Fibroblast of peridontal ligament (primary cell): Measurements from ENCODE around the gene ARHGAP19.
A peak's percentile ranks its signal among the peaks of the same experiment; 100 is the strongest.

Experiments
- DNase-seq: peaks from one replicate; pipeline ENCODE4 v3.0.0-alpha.2; 2010; ENCODE audit errors: extremely low read depth

The ARHGAP19 gene

DNA sequence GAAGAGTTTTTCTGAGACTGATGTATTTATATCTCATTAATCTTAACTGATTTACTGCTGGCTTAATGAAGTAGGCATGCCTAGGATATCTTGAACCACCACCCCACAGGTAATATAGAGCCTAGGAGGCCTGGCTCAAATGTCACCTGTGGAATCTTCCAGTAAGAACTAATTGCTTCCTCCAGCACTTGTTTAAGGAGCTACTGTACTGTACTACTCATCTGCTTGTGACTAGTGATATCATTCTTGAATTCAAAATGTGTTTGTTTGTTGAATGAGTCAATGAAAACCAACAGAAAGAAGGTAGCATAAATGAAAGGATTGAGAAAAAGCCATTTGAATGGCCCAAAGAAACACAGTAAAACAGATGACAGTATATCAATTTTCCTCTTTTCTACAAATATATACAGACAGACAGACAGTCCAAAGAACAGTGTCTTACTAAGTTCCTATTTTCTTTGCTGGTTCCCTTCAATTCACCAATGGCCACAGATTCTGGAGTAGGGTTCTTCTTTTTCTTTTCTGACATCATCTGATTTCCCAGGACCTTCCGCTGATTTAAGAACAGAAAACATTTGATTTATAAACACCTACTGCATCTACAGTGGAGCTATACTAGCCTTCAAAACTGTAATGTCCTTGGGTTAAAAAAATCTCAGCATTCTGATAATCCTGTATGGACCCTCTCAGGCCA lies 63.0 kb downstream of the ARHGAP19 start:
- DNase-seq, result peak; percentile 21

DNA sequence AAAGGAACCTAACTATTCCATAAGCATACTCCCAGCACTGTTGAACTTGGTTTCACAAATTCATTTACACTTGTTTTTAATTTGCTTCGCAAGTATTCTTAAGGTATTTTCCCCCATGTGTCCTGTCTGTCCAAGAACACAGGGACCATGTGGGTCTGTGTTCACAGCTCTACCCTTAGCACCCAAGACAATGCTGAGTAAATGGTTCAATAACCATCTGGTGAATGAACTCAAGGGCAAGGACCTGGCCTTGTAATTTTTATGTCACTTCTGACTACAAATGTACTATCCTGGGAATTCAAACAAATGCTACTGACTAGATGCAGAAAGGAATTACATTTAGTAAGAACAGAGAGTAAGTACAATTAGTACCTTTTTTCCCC lies 63.7 kb downstream of the ARHGAP19 start:
- DNase-seq, result no peak

DNA sequence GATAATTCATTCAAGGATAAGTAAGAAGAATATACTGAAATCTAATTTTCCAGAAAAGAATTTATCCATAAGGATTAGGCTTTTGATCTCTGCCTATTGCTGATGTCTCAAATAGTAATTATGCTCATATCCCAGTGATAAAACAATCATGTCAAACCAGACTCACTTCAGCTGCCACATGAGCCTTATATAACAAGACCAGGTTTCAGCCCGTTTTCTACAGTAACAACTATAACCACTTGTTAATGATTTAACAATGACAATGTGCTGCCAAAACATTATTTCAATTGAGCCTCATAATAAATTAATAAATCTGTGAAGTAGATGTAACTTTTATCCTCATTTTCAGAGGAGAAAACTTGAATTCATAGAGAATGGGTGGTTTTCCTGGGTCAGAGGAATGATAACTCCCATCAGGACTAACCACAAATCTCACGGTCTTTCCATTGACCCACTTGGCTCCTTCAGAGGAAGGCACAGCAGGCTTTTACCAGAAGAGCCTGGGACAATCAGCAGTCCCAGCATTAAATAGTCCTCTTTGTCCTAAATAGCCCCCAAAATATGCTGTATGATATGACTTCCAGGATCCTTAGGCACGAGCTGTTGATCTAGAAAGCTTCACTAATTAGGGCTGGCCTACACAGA lies 64.2 kb downstream of the ARHGAP19 start:
- no peak for DNase-seq

DNA sequence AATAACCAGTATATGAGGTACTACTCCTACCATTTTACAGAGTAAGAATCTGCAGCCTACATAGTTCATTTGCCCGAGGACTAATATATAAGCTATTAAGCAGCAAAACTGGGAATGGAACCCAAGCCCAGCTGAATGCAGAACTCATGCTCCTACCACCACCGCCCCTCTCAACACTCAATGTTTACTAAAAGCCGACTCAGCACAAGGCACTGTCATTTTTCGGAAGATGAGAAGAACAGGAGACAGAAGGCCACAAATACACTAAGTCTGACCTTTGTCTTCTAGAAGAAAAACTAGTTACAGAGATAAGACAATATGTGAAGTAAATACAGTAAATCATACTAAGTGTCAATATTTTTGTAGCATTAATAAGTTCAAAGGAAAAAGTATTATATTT lies 66.0 kb downstream of the ARHGAP19 start:
- no peak for DNase-seq

DNA sequence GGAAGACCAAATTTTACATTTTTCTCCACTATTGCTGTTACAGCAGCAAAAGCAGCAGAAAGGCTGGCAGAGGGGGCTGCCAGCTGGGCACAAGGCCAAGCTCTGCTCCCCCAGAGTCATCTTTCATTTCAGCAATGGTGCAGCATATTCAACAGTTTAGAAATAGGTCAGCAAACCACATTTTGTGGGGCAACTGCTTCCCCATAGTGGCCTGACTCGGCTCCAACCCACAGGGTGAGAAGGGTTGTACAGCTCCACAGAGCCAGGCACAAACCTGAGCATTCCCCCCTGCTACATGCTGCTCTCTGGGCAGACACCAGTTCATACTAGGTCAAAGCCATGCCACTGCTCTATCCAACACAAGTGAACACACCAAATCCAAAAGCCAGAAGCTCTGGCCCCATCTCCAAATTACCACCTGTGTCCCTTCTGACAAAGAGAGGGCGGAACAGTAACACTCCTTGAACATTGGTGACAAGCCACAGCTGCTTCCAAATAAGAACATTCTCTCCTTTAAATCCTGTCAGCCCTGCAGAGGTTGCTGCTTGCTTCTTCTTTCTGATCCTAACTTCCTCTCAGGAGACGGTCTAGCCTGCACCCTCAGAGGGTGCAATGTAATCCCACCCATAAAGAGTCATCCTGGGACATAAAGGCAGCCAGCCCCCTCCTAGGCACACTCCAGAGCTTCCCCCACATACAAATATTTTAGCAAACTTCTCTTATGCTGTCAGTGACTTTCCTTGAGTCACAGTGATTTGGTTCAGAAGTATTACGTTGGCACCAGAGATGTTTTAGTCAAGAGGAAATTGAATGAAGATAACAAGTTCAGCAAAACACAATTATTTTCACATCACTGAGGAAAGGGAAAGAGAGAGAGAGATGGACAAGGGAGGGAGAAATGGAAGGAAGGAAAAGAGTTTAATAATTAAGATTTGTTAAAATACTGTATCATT lies 67.7 kb downstream of the ARHGAP19 start:
- DNase-seq, result no peak

DNA sequence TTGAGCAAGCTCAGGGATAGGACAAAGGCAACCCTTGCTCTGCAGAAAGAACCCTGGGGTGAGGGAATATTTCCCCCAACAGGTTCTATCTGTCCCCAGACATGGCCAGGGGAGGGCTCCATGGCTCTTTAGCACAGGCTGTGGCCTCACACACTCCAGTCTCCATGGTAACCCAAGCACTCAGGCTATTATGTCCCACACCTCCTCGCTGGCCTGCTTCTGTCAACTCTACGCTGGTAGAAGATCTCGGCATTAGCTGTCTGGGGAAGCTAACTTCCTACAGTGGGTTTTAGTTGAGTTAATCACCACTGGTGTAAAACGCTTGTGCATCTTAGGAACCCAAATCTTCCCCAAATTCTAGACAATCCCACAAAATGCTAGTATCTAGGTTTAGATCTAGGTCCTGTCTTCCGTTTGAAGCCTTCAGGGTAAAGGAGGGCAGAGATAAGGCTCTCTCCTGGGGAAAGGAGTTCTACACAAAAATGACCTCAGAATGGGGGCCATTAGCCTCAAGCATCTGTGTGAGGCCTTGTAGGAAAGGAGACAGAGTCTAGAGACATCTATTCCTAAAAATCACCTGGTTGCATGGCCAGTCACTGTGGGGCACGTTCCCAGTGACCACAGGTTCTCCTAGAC lies 70.0 kb downstream of the ARHGAP19 start:
- DNase-seq, result no peak

DNA sequence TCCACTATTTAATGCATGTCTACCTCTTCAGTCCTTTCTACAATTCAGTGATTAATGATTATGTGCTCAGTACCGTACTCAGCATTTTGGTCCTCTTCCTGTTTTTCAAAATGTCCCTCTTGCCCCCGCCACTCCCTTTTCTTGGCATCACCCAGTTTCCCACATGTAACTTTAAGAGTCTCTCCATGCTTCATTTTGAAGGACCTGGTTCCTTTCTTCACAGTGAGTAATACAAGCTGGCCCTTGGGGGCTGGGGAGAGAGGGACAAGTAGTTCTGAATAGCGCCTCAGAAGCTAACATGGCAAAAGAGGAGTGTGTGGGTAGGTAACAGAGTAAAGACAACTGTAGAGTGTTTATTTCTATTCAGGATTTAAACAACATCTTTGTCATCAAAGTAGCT lies 72.1 kb downstream of the ARHGAP19 start:
- no peak for DNase-seq

DNA sequence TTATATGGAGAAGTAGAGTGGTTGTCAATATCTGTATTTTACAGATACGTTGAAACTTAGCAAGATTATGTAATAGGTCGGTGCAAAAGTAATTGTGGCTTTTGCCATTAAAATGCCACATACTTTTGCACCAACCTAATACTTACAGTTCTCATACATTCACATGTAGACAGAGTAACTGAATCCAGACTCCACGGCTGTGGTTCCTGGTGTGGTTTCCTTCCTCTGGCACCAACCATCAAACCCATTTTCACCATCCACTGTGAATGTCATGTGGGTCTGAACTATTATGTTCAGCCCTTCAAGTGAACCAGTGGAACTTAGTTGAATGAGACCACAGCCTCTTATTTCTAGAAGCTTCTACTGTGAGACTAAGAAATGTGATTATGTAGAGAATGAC lies 75.1 kb downstream of the ARHGAP19 start:
- peak; percentile 42 for DNase-seq

DNA sequence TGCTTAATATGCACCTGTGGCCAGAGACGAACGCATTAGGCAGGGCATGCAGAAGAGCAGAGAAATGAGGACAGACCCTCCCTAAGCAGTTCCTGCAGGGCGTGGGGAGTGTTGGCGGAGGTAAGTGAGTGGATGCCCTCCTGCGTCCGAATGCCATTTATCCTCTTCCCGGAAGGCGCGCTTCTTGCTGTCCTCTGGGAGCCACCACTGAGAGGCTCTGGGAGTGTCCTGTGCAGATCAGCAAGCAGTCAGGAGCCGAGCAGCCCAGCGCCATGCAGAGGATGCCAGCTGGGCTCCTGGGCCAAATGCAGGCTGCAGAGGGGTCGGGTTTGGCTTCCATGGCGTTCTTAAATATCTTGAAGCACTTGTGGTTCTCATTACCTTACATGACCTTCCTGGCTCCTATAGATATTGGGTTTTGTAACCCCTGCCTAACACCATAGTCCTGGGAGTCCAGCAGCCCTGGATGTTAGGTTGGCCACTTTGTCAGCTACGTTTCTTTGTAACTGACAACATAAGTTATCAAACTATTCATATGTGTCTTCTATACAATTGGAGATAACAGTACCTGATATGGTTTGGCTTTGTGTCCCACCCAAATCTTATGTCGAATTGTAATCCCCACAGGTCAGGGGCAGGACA lies 76.7 kb downstream of the ARHGAP19 start:
- DNase-seq, result no peak

DNA sequence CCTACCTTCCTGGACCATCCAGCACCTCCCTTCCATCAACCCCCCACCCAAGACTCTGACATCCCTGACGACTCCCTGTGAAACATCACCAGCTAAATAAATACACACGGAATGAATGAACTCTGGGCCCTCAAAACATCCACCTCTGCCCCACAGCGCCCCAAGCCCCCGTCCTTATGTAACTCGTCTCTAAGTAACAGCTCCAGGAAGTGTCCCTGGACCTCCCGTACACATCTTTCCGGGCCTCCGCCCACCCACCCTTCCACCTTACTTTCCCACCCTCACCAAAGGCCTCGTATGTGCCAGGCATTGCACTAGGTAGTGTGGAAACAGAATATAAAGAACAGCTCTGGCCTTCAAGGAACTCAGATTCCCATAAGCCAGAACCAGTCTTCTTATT lies 79.0 kb downstream of the ARHGAP19 start:
- no peak for DNase-seq

DNA sequence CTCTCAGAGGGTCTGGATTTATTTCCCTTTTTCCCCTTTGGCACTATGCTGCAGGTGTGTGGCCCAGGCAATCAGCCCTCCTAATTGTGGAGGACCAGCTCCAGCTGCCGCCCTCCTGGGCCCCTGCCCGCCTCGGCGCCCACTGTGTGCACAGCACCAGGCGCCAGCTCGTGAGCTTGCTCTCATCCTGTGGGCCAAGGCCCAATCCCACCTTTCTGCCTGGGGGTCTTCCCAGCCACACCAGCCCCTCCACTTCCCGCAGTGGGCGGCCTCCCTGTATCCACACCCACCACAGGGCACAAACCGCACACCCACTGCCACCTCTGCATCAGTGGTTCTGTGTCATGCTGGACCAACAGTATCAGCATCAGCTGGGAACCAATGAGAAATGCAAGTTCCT lies 81.2 kb downstream of the ARHGAP19 start:
- DNase-seq, result no peak

DNA sequence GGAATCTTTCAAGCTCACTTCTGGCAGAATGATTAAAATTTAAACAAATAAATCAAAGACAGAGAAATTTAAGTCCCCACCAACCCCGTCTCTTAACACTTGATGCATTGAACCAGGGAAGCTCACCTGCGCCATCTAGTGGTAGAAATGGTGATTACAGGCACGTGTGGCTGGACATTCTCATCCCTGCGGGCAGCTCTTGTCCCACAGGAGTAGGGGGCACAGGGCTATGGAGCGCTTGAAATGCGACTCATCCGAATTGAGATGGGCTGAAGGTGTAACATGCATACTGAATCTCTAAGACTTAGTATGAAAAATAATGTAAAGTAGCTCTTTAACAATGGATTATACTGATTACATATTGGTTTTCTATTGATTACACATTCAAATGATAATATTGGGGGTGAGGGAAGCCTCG lies 81.9 kb downstream of the ARHGAP19 start:
- peak; percentile 79 for DNase-seq

DNA sequence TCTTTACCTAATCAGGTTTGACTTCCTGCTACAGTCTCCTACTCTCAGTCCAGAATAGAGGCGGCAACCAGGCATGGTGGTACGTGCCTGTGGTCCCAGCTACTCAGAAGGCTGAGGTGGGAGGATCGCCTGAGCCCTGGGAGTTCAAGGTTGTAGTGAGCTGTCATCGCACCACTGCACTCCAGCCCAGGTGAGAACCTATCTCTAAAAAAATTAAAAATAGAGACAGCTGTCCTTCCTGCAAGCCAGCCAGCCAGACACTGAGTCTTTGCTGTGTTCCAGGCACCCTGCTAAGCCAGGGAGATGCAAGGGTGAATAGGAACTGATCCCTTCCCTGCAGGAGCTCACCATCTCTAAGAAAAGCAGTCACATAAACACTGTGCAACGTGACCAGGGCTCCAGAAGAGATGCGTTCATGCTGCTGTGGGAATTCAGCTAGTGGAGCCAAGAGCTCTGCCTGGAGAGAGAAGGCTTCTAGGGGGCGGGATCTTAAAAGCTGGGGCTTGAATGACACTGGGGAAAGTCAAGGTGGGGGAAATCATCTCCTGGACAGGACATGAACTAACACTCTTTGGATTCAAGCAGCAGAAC lies 84.6 kb downstream of the ARHGAP19 start:
- no peak for DNase-seq

DNA sequence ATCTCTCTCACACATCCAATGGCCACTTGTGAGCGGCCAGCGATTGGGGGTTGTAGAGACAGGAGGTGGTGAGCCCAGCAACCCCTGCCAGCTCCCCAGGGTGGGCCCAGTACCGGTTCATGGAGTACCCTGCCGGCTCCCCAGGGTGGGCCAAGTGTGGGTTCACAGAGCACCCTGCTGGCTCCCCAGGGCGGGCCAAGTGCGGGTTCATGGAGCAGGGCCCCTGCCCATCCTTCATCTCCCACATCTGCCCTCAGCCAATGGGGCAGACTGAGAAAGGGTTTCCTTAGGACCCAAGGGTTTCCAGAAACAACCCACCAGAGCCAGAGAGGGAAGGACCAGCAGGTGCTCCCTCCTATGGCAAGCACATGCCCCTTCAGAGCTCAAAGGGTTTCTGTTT lies 85.3 kb downstream of the ARHGAP19 start:
- DNase-seq, result no peak

DNA sequence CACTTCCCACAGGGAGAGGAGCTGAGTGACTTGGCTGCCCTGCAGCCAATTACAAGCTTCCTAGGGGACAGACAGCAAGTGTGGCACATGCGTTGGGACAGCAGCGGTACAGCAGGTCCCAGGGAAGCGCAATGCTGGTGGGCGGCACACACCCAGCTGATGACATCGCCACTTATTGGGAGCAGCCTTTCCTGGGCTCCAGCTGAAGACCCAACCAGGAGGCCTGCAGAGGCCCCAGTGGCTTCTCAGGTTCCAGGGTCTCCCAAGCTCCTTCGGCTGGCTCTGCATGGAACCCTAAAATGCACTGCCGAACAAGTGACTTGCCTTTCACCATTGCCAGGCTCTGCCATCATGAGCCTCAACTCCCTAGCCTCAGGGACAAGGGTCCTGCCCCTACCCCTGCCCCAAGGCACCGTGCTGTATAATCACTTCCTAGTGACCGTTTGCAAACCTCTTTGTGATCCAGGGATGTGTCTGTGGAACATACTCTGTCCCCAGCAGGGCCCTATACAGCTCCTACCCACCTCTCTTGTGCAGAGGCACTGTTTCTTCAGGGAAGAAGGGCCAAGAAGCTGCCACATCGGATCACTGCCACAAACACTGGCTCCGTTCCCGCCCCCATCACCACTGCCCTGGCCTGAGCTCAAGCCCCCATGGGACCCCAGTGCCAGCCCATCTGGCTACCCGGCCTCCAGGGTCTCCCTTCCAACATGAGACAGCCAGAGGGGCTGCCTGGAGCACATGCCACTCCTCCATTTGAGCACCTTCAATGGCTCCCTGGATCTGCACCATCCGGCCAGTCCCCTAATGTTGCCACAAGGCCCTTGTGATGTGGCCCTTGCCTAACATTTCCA lies 87.4 kb downstream of the ARHGAP19 start:
- no peak for DNase-seq

DNA sequence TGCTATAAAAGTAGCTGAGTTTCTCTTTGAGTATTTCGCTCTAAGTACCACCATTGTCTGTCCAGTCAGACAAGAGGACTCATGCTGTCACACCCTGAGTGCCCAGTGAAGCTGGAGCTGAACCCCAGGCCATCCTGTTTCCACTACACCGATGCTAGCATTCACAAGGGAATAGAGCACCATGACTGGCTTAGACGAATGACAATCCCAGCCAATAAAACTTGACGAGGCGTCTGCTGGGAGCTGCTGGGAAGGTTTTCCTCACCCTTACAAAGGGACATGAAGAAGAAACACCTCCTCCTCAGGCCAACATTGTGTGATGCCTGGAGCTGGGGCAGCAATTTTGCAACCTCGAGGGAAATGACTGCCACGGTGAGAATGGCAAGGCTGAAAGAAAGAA lies 89.2 kb downstream of the ARHGAP19 start:
- no peak for DNase-seq

DNA sequence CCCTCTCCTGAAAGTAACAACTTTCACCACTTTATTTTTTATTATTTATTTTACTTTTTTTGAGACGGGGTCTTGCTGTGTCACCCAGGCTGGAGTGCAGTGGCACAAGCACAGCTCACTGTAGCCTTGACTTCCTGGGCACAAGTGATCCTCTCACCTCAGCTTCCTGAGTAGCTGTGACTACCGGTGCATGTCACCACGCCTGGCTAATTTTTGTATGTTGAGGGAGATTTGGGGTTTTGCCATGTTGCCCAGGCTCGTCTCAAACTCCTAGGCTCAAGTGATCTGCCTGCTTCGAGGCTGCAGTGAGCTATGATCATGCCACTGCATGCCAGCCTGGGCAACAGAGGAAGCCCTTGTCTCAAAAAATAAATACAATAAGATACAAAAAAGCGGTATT lies 91.8 kb downstream of the ARHGAP19 start:
- DNase-seq, result no peak

DNA sequence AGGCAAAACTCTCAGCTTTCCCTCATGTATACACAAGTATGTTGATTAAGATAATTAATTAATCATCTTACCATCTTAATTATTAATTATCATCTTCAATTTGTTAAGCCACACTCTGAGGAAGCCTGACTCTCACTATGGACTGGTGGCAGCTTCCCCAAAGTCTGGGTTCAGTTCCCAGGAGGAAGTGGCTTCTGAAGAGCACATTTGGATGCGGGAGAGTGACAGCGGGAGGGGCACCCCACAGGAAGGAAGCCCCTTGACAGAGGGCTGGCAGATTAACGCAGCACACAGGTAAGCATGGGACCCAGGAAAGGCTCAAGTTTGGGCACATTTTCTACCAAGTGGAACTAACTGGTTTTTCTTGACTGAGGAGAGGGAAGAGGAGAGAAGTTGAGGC lies 93.3 kb downstream of the ARHGAP19 start:
- no peak for DNase-seq

DNA sequence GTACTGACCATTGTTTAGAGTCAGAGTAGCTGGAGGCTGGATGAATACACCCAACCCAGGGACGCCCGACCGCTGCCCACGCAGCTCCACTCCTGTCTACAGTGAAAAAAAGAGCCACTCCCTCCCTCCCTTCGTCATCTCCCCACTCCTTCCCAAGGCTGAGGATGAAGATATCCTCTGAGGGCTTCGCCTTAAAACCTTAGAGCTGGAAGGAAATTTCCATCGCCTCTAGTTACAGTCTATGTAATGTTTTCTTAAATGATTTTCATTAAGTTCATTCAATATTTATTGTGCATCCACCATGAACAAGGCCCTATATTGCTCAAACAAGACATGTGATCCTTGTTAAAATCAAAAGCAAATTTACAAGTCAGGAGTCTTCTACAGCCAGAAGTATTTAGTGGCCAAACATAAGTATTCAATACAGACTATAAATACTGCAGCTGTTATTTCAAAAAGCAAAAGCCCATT lies 95.4 kb downstream of the ARHGAP19 start:
- peak; percentile 20 for DNase-seq
